GM12891 (cell line): ENCODE data around the gene IL22. TPM values are rescaled to one million over a fixed set of nuclear protein-coding genes. Genes with fewer than 3 reads are reported as not detected.

Experiments
- DNase-seq: peaks from one replicate; pipeline ENCODE4 v3.0.0; 2011; ENCODE audit warnings: low spot score; ENCODE audit not compliant: insufficient read length
- FAIRE-seq: peaks from 2 replicates; lab custom pipeline; 2011; peaks lifted over from hg19 to GRCh38; lab: Jason Lieb, UNC
- PAX5 ChIP-seq: IDR thresholded peaks from 2 replicates; pipeline ENCODE4 v1.6.1; 2011; ENCODE audit warnings: low read length, moderate library complexity, mild to moderate bottlenecking; ENCODE audit not compliant: insufficient read depth, severe bottlenecking
- POLR2A ChIP-seq: IDR thresholded peaks from 2 replicates; pipeline ENCODE4 v1.6.1; 2011; ENCODE audit warnings: low read depth, low read length, control low read depth
- POLR2AphosphoS5 ChIP-seq: IDR thresholded peaks from 2 replicates; pipeline ENCODE4 v1.6.1; 2011; ENCODE audit warnings: low read depth, low read length, control low read depth
- POU2F2 ChIP-seq: IDR thresholded peaks from 2 replicates; pipeline ENCODE4 v1.6.1; 2011; ENCODE audit warnings: low read depth, mild to moderate bottlenecking, control low read depth, low read length, moderate library complexity
- SPI1 ChIP-seq: IDR thresholded peaks from 2 replicates; pipeline ENCODE4 v1.6.1; 2011; ENCODE audit warnings: low read depth, low read length, control low read depth
- TAF1 ChIP-seq: IDR thresholded peaks from 2 replicates; pipeline ENCODE4 v1.6.1; 2011; ENCODE audit warnings: low read depth, low read length, control low read depth
- polyA plus RNA-seq: library from polyadenylated mRNA; unstranded; fragments of >200 nt; gene quantifications from one replicate; pipeline ENCODE4 v1.2.1, GENCODE V29; 2012; ENCODE audit warnings: low read depth, missing spikeins, inconsistent platforms; ENCODE audit not compliant: missing spikeins

The IL22 gene, protein sequence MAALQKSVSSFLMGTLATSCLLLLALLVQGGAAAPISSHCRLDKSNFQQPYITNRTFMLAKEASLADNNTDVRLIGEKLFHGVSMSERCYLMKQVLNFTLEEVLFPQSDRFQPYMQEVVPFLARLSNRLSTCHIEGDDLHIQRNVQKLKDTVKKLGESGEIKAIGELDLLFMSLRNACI
- not detected for polyA plus RNA-seq

DNA sequence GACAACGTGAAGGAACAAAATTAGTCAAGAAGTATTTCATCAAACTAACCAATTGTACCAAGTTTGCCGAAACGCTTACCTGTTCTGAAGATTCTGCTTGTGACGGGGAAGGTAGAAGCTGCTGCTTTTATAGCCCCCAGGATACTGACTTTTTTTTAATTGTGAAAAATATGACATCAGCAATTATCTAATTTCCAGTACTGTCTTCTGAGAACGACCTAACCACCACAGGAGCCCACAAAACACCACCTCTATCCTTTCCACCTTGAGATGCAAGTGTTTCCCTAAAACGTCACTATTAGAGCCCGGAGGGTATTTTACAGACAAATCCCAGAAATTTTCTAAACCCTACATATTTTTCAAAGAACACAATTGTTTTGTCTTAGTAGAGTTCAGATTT lies at the start of gene IL22:
Gene IL22, minus strand, starts transcription at position 101 of the 400 bp plus-strand sequence. CDS start 156 bp downstream, outside the sequence.
- FAIRE-seq (no peak), DNase-seq (no peak)
- TF ChIP-seq SPI1 (no peak), PAX5 (no peak), POU2F2 (no peak), POLR2AphosphoS5 (no peak)

DNA sequence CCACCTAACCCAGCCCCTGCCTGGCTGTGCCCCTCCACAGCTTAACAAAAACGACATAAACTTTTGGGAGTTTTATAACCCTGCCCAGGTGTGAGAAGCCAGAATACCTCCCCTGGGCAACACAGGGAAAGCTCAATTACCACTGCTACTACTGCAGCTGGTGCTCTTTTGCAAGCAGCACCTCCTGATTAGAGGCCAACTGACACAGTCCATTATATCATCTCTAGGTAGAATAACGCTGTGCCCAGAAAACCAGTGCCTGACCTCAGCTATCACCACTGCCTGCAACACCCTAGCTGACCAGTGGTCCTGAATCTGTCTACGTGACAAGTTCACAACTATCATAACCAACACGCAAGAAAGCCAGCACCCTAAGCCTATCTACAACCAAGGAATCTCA lies 44.5 kb upstream of the IL22 start:
- FAIRE-seq = peak; percentile 60
- DNase-seq = no peak
- TF ChIP-seq SPI1 (no peak), PAX5 (no peak), POU2F2 (no peak), POLR2AphosphoS5 (no peak)

DNA sequence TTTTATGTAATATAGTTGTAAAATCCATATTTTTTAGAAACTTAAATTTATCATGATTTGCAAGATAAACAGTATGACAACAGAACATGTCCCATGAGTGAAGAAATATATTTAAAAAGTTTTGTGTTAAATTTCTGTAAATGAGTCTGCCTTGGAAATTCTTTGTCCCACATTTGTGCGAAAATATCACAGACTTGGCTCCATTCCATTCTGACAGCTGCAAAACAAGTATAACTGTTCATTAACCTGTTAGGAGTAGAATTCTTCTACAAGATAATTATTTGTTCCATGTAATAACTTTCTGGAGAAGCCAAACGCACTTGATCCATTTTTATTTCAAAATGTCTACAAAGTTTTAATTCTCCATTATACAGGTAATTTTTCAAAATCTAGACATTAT lies 40.8 kb upstream of the IL22 start:
- TF ChIP-seq POLR2AphosphoS5 (no peak), TAF1 (no peak)
- DNase-seq (no peak), FAIRE-seq (no peak)

DNA sequence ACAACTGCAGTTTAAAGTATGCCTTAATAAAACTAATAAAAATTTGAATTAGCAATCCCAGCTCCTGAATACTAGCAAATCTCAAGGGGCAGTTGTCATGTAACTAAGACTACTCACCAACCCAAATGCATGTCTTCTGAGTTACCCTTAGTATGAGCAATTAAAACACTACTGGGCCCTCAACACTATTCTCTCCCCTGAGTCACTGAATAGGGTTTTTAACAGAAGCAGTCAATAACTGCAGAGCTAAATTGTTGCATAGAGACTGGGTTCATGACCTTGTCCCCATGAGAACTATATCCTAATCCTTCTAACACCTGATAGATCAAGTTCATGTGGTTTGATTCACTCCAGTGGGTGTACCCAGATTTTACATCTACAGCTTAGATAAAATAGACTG lies 39.9 kb upstream of the IL22 start:
- no peak for FAIRE-seq
- TF ChIP-seq POU2F2 (no peak), POLR2AphosphoS5 (no peak), TAF1 (no peak), PAX5 (no peak), SPI1 (no peak), POLR2A (no peak)
- DNase-seq = no peak

DNA sequence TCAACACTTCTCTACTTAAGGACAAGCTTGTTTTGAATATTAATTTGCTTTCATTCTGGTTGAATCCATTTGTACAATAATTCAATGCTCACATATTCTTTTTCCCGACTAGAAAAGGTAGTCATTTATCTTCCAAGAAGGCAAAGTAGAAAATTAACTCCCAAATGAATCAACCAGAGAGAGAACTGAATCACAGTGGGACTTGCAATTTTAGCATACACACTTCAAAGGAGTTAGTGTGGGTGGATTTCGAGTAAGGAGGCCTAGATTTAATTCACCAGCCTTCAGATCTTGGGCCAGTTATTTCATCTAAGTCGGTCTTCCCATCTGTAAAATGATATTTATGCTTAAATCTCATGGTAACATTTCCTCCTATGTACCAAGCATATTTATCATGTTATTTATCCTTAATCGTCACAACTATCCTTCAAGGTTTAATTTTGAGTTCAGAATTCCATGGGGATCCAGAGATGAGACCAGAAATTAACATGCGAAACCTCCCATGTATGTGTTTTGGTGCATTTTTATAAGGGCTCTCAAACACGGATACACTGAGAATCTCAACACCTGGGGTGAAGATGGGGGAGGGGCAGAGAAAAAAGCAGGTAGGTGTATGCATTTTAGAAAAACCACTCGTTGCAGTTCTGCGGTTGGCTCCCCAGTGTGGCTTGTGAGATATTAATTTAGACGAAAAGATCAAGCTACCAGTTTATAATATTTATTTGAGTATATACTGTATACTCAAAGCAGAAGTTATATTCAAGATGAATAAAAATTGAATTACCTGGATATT lies 38.9 kb upstream of the IL22 start:
- no peak for DNase-seq
- TF ChIP-seq POLR2AphosphoS5 (no peak), POLR2A (no peak)
- no peak for FAIRE-seq

DNA sequence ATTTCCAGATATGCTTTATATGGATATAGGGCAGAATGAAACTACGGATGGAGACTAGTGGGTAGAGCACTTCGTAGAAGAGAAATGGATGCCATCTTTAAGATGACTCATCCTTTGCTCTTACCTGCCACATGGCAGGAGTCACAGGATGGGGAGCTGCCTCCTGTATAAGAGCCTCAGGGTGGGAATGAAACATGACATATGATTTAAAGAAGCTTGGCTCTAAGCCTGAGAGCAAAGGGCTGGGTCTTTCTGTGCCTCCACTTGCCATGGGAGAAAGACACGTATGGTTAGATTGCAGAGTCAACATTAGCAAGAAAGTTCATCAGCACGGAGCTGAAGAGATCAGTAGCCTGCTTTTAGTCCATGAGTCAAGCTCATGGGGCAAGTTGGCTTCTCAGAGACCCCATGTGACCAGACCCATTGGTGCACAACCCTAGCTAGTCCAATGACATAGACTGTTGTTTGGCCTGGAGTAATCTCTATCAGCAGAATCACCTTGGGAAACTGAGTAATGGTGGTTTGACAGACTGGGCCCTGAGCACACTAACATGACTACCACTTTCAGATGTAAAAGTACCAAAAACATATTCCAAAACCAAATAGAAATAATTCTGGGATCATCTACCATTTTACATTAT lies 38.1 kb upstream of the IL22 start:
- DNase-seq (no peak), FAIRE-seq (no peak)
- no peak for TF ChIP-seq POU2F2
- no peak for TF ChIP-seq POLR2A
- no peak for TF ChIP-seq TAF1
- no peak for TF ChIP-seq POLR2AphosphoS5
- no peak for TF ChIP-seq SPI1
- no peak for TF ChIP-seq PAX5

DNA sequence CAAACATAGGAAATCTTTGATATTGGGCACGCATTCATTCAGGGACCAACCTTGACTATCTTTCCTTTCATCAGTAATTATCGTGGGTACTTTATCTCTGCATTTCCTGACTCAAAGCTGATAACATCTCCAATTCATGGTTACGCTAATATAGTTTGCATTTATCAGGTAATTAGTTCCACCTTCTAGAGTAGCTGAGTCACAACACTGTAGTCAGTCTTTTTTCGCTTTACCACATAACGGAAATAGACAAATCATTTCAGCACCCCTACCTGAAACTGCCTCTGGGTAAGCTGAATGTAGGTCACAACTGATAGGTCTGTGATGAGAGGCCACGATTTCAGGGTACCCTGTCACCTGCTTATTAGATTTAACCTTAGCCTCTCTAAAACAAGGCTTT lies 36.7 kb upstream of the IL22 start:
- TF ChIP-seq POLR2AphosphoS5 (no peak), POLR2A (no peak), PAX5 (no peak), SPI1 (no peak), POU2F2 (no peak), TAF1 (no peak)
- FAIRE-seq (peak; percentile 80), DNase-seq (no peak)

DNA sequence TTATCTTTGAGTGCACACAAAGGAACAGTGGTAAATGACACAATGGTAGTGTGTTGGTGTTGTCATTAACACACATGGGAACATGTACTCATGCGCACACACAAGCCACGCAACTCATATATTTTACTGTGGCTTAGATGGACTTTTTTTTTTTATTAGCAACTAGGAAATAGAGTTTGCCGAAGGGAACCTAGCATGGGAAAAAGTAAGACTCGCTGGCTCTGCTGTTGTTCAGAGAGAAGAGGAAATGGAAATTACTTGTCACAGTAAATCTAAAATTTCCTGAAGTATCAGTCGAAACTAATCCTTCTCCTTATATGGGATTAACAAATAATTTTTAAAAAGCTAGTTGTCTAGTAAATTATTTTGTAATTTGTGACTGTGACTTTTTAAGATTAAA lies 33.7 kb upstream of the IL22 start:
- FAIRE-seq (no peak), DNase-seq (no peak)
- no peak for TF ChIP-seq POLR2AphosphoS5
- TF ChIP-seq TAF1 = no peak
- TF ChIP-seq POU2F2 = no peak
- TF ChIP-seq SPI1 = no peak
- TF ChIP-seq PAX5 = no peak
- no peak for TF ChIP-seq POLR2A

DNA sequence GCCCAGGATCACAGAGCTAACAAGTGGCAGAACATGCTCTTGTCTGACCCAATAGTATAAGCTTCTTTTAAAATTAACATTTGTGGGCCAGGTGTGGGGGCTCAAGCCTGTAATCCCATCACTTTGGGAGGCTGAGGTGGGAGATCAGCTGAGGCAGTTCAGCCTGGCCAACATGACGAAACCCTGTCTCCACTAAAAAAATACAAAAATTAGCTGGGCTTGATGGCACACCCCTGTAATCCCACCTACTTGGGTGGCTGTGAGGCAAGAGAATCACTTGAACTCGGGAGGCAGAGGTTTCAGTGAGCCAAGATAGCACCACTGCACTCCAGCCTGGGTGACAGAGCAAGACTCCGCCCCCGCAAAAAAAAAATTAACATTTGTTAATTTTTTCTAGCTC lies 33.0 kb upstream of the IL22 start:
- no peak for DNase-seq
- TF ChIP-seq SPI1 (no peak), PAX5 (no peak), POLR2AphosphoS5 (no peak), TAF1 (no peak), POU2F2 (no peak), POLR2A (no peak)
- FAIRE-seq = no peak

DNA sequence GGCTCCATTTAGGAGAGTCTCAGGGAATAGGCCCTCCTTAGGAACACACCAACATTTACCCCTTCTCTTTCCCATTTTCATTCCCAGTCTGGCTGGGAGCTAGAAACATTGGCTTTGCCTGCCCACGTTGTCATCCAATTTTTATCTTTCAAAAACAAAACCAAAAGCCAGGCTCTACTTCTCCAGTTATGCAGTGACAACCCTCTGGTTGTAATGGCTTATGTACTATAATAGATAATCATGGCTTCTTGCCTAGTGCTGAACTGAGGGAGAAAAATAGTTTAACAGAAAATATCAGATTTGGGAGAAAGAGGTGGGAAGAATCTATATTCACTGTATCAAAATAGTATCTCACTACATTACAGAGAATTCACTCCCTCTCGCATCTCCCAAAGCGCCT lies 32.1 kb upstream of the IL22 start:
- no peak for DNase-seq
- no peak for FAIRE-seq
- no peak for TF ChIP-seq POLR2A
- TF ChIP-seq TAF1 = no peak
- TF ChIP-seq POLR2AphosphoS5 = no peak
- TF ChIP-seq POU2F2 = no peak
- TF ChIP-seq PAX5 = no peak
- no peak for TF ChIP-seq SPI1
